ENCODE measurements around the gene WDFY4. TPM values are rescaled to one million over a fixed set of nuclear protein-coding genes. Genes with fewer than 3 reads are reported as not detected.

Gene WDFY4
- total RNA-seq, 1 experiment from 2014 or later, result not detected

GRCh38 chr10:48714088-48714487, 29.4 kb downstream of the WDFY4 start:
- H4K20me1 ChIP-seq (ENCODE audit: control insufficient read depth, insufficient read depth, insufficient read length), result no peaks in the 10 kb centered on the region
- no peak overlapping the region for H3K9ac ChIP-seq (ENCODE audit: extremely low read depth, insufficient read length, low read length)
- no peak overlapping the region for H3K56ac ChIP-seq (ENCODE audit: insufficient read length, low read depth, low read length)
- no peaks in the 10 kb centered on the region; the same call in 1 of the 2 replicates for H3K27me3 Mint-ChIP-seq (ENCODE audit: low read depth)
- H2BK5ac ChIP-seq (ENCODE audit: insufficient read length, low read length), result no peak overlapping the region
- no peaks in the 10 kb centered on the region for H3K9me3 ChIP-seq (ENCODE audit: control insufficient read depth, low read depth, low read length)
- H3K23ac ChIP-seq (ENCODE audit: insufficient read length, low read depth, low read length), result no peak overlapping the region
- H3K4me3 Mint-ChIP-seq, result no peak overlapping the region
- no peaks in the 10 kb centered on the region for H3K79me2 ChIP-seq (ENCODE audit: insufficient read depth, low read length)
- H3K27me3 ChIP-seq (ENCODE audit: insufficient read depth, low read length), result no peaks in the 10 kb centered on the region
- TF ChIP-seq CTCF (conservative IDR thresholded peaks at IDR 0.05), result no peak
- H3K14ac ChIP-seq (ENCODE audit: insufficient read depth, low read length), result no peak overlapping the region
- no peak overlapping the region for H3K27ac ChIP-seq (ENCODE audit: insufficient read length, low read depth, low read length)
- H2BK12ac ChIP-seq (ENCODE audit: insufficient read length, low read depth, low read length), result no peak overlapping the region
- no peak overlapping the region for H4K8ac ChIP-seq (replicated peaks; ENCODE audit: insufficient read length, low read depth, low read length)
- no peak for DNase-seq
- H3K27ac Mint-ChIP-seq, result no peak overlapping the region
- H2AK5ac ChIP-seq (ENCODE audit: insufficient read length, low read length), result no peak overlapping the region
- H2AFZ ChIP-seq (ENCODE audit: low read length), result no peak overlapping the region
- no peak overlapping the region for H3T11ph ChIP-seq (ENCODE audit: low read length)
- no peak overlapping the region for H3K4me2 ChIP-seq (ENCODE audit: insufficient read depth, insufficient read length, low read length)
- H4K91ac ChIP-seq (ENCODE audit: insufficient read length, low read depth, low read length), result no peak overlapping the region
- H2BK120ac ChIP-seq (ENCODE audit: low read depth, low read length, poor library complexity, severe bottlenecking), result no peak overlapping the region
- H3K4me1 ChIP-seq (ENCODE audit: insufficient read depth, low read length), result no peaks in the 10 kb centered on the region
- no peak overlapping the region for H3K18ac ChIP-seq (ENCODE audit: insufficient read length, low read depth, low read length)
- no peak overlapping the region for H2BK15ac ChIP-seq (ENCODE audit: low read depth, low read length)
- no peaks in the 10 kb centered on the region for H3K9me3 Mint-ChIP-seq
- H2BK20ac ChIP-seq (ENCODE audit: low read depth, low read length, poor library complexity, severe bottlenecking), result no peak overlapping the region
- H3K4me1 Mint-ChIP-seq, result peaks cover 0 to 3% of the 10 kb centered on the region in 2 experiments; a peak in 1 of 4 replicates
- H3K79me1 ChIP-seq (ENCODE audit: insufficient read depth, low read depth, low read length, poor library complexity, severe bottlenecking), result no peaks in the 10 kb centered on the region
- H4K5ac ChIP-seq (ENCODE audit: insufficient read length, low read depth, low read length), result no peak overlapping the region
- H3K36me3 Mint-ChIP-seq (ENCODE audit: insufficient read depth in 1 of 3, low read depth in 3 of 3), result no peaks in the 10 kb centered on the region
- no peak overlapping the region for H3K4ac ChIP-seq (ENCODE audit: low read depth, low read length)
- H3K23me2 ChIP-seq (ENCODE audit: insufficient read length, low read depth, low read length, poor library complexity, severe bottlenecking), result no peaks in the 10 kb centered on the region

Data from H9 (cell line).